IPS DF 6.9 (cell line): ENCODE measurements around the gene HOXB8.

Experiments
- DNase-seq: peaks from one replicate; pipeline ENCODE4 v3.0.0-alpha.2; 2013; ENCODE audit warnings: low read depth, low spot score
- H3K27ac ChIP-seq: one replicate; pipeline ENCODE4 v1.5.1; 2013; ENCODE audit warnings: low read length, control low read depth
- H3K27me3 ChIP-seq: 2 replicates; pipeline ENCODE4 v1.6.1; 2013; ENCODE audit warnings: mild to moderate bottlenecking, low read length; ENCODE audit not compliant: control insufficient read depth, insufficient read depth
- H3K36me3 ChIP-seq: 2 replicates; pipeline ENCODE4 v1.6.1; 2013; ENCODE audit warnings: low read length; ENCODE audit not compliant: control insufficient read depth, insufficient read depth
- H3K4me1 ChIP-seq: 2 replicates; pipeline ENCODE4 v1.6.1; 2013; ENCODE audit warnings: low read length; ENCODE audit not compliant: control insufficient read depth, insufficient read depth
- H3K4me3 ChIP-seq: 2 replicates; pipeline ENCODE4 v1.5.1; 2013; ENCODE audit warnings: mild to moderate bottlenecking, low read length
- H3K9me3 ChIP-seq: 2 replicates; pipeline ENCODE4 v1.6.1; 2013; ENCODE audit warnings: low read length, inconsistent platforms; ENCODE audit not compliant: control insufficient read depth, insufficient read depth
- WGBS: extraction: QIAGEN DNeasy Blood & Tissue Kit; methylation state at CpG from one replicate; pipeline ENCODE4 v1.1.7; 2013; ENCODE audit warnings: mixed read lengths, missing lambda C conversion rate; ENCODE audit not compliant: insufficient read length, insufficient coverage; 5-methylcytosine and 5-hydroxymethylcytosine counted together

The HOXB8 gene

GRCh38 chr17:48612854-48613691 is 2.0 kb downstream of the HOXB8 start:
- Histone ChIP-seq H3K27ac (no peak overlapping the region), H3K4me3 (no peak overlapping the region), H3K36me3 (no peaks in the 10 kb centered on the region), H3K4me1 (peaks cover 7% of the 10 kb centered on the region), H3K9me3 (no peaks in the 10 kb centered on the region), H3K27me3 (peaks cover 95% of the 10 kb centered on the region)
- no peak for DNase-seq
- WGBS: no CpG with 5 or more reads among the region's 67 CpGs

GRCh38 chr17:48612456-48612853 is 2.6 kb downstream of the HOXB8 start:
- no CpG with 5 or more reads among the region's 15 CpGs for WGBS
- no peak overlapping the region for H3K4me3 ChIP-seq
- H3K36me3 ChIP-seq: no peaks in the 10 kb centered on the region
- no peak for DNase-seq
- H3K9me3 ChIP-seq: no peaks in the 10 kb centered on the region
- H3K4me1 ChIP-seq: peaks cover 7% of the 10 kb centered on the region
- peaks cover 94% of the 10 kb centered on the region for H3K27me3 ChIP-seq
- no peak overlapping the region for H3K27ac ChIP-seq

GRCh38 chr17:48611681-48612455 is 3.2 kb downstream of the HOXB8 start:
- no peak overlapping the region for H3K4me3 ChIP-seq

GRCh38 chr17:48611213-48611612 is 3.9 kb downstream of the HOXB8 start:
- no CpG with 5 or more reads among the region's 22 CpGs for WGBS
- Histone ChIP-seq H3K9me3 (no peaks in the 10 kb centered on the region), H3K27ac (no peak overlapping the region), H3K4me1 (peaks cover 7% of the 10 kb centered on the region), H3K27me3 (peaks cover 94% of the 10 kb centered on the region), H3K36me3 (no peaks in the 10 kb centered on the region), H3K4me3 (no peak overlapping the region)
- DNase-seq: no peak

More at GRCh38 chr17:48611681-48612455, 3.2 kb downstream of the HOXB8 start:
- no CpG with 5 or more reads among the region's 36 CpGs for WGBS
- no peaks in the 10 kb centered on the region for H3K36me3 ChIP-seq
- H3K4me1 ChIP-seq: peaks cover 7% of the 10 kb centered on the region
- H3K27me3 ChIP-seq: peaks cover 94% of the 10 kb centered on the region
- DNase-seq: no peak
- no peaks in the 10 kb centered on the region for H3K9me3 ChIP-seq
- no peak overlapping the region for H3K27ac ChIP-seq

- Histone ChIP-seq H3K27ac (no peak within 1 kb of the TSS), H3K36me3 (no peaks in the 10 kb centered on the region), H3K9me3 (no peaks in the 10 kb centered on the region), H3K27me3 (peaks cover 94% of the 10 kb centered on the region), H3K4me3 (no peak within 1 kb of the TSS), H3K4me1 (peaks cover 7% of the 10 kb centered on the region)
- no peak for DNase-seq
- no CpG with 5 or more reads among the region's 79 CpGs for WGBS
These were observed 4.5 kb downstream of the HOXB8 start, which contains the start of gene HOXB7 for GRCh38 chr17:48610282-48611211. HOXB7 (minus strand) TSS chr17:48611017; CDS start chr17:48610918, 99 bp downstream.

- Histone ChIP-seq H3K27ac (no peak overlapping the region), H3K27me3 (peaks cover 94% of the 10 kb centered on the region), H3K4me3 (no peak overlapping the region), H3K36me3 (no peaks in the 10 kb centered on the region), H3K9me3 (no peaks in the 10 kb centered on the region), H3K4me1 (peaks cover 7% of the 10 kb centered on the region)
- no peak for DNase-seq
- no CpG with 5 or more reads among the region's 15 CpGs for WGBS
These were observed 5.3 kb downstream of the HOXB8 start for GRCh38 chr17:48609759-48610281.

GRCh38 chr17:48609033-48609432 is 6.1 kb downstream of the HOXB8 start:
- Histone ChIP-seq H3K36me3 (no peaks in the 10 kb centered on the region), H3K9me3 (no peaks in the 10 kb centered on the region), H3K27ac (no peak overlapping the region), H3K4me3 (no peak overlapping the region), H3K4me1 (peaks cover 4% of the 10 kb centered on the region; the same call in 1 of the 2 replicates), H3K27me3 (peaks cover 95% of the 10 kb centered on the region)
- DNase-seq: no peak

GRCh38 chr17:48608494-48608834 is 6.6 kb downstream of the HOXB8 start:
- no peaks in the 10 kb centered on the region for H3K9me3 ChIP-seq
- no peaks in the 10 kb centered on the region for H3K36me3 ChIP-seq
- peaks cover 4% of the 10 kb centered on the region; the same call in 1 of the 2 replicates for H3K4me1 ChIP-seq
- WGBS: no CpG with 5 or more reads among the region's 1 CpG
- no peak for DNase-seq
- no peak overlapping the region for H3K4me3 ChIP-seq
- H3K27me3 ChIP-seq: peaks cover 95% of the 10 kb centered on the region
- no peak overlapping the region for H3K27ac ChIP-seq

- no peak overlapping the region for H3K27ac ChIP-seq
- no peaks in the 10 kb centered on the region for H3K36me3 ChIP-seq
- WGBS: no CpG with 5 or more reads among the region's 9 CpGs
- no peak for DNase-seq
- H3K9me3 ChIP-seq: no peaks in the 10 kb centered on the region
- H3K27me3 ChIP-seq: peaks cover 97% of the 10 kb centered on the region
- H3K4me1 ChIP-seq: peaks cover 3% of the 10 kb centered on the region; the same call in 1 of the 2 replicates
- H3K4me3 ChIP-seq: no peak overlapping the region
These were observed 8.0 kb downstream of the HOXB8 start for GRCh38 chr17:48606892-48607614.
